Measurements from ENCODE around the gene ITPKB.

ITPKB gene

GRCh38 chr1:226596531-226597165 is 142.4 kb downstream of the ITPKB start:
- no peak for DNase-seq

- no peak for DNase-seq
Observed at GRCh38 chr1:226593541-226593940, 145.5 kb downstream of the ITPKB start.

DNA sequence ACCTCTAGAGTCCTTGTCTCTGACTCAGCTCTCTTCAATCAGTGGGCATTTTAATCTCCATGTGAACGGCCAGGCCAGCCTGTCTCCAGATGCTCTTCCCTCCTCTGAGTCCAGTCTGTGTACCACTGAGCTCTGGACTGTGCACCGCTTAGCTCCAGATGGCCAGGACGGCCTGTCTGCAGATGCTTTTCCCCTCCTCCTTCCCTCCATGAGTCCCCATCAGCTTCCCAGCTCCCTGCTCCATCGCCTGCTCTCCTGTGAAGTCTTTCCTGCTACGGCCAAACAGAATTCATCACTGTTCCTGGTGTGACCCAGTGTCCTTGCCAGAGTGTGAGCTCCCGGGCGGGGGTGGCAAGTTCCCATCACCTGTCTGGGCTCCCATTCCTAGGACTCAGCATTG is 148.5 kb downstream of the ITPKB start:
- DNase-seq: no peak

GRCh38 chr1:226589008-226589733 is 149.9 kb downstream of the ITPKB start:
- DNase-seq: no peak

GRCh38 chr1:226588484-226588883 is 150.6 kb downstream of the ITPKB start:
- DNase-seq: no peak

DNA sequence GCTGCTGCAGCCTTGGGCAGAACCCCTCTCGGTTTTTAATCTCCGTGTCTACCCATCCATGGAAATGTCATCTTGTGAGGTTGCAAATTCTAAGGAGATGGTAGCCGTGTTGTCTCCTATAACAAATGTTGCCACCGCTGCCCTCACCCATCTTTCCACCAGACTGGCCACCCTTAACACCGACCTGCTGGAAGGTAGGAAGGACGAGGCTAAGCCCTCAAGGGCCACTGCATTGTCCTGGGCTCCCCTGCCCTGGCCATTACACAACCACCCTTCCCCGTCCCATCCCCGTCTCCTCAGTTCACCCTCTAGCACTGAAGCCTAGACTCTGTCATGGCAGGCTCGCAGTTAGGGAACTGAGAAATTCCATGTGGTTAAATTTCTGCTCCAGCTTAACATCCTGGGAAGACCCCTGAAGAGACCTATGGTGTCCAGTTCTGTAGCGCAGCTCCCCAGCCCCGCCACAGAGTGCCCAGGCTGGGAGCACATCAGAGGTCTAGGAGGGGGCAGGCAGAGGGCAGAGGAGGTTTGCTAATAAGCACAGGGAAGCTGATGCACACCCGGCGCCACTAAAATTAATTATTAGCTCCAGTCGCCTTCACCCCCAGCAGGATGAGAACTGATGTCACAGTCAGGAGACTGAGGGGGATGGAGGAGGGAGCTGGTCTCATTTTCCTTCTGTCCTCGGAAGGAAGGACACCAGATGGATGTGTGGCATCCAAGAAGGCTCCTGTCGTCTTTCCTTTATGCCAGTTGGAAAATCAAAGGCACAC is 152.2 kb downstream of the ITPKB start:
- DNase-seq: no peak

- no peak for DNase-seq
Observed at GRCh38 chr1:226586116-226586515, 153.0 kb downstream of the ITPKB start.

GRCh38 chr1:226584164-226584563 is 154.9 kb downstream of the ITPKB start:
- DNase-seq: no peak

GRCh38 chr1:226582966-226583365 is 156.1 kb downstream of the ITPKB start:
- no peak for DNase-seq

All from NCI-H1694 (cell line).